ENCODE results near the gene FBXO27.

DNA sequence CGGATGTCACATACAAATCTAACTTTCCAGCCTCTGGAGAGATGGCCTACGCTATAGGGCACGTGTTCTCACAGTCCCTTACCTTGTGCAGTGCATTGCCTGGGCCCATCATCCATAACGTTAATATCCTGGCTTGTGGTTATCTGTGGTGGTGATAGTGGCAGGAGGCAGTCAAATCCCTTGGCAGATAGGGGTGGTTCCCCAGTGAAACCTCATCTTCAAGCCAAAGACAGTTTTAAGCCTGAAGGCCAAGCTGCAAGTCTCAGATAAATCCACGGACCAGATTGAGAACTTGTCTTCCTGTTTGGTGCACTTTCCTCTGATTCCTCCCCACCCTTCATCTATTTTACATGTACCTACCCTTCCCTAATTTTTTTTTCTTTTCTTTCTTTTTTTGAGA is 52.5 kb downstream of the FBXO27 start:
- TF ChIP-seq, protein P1, sequence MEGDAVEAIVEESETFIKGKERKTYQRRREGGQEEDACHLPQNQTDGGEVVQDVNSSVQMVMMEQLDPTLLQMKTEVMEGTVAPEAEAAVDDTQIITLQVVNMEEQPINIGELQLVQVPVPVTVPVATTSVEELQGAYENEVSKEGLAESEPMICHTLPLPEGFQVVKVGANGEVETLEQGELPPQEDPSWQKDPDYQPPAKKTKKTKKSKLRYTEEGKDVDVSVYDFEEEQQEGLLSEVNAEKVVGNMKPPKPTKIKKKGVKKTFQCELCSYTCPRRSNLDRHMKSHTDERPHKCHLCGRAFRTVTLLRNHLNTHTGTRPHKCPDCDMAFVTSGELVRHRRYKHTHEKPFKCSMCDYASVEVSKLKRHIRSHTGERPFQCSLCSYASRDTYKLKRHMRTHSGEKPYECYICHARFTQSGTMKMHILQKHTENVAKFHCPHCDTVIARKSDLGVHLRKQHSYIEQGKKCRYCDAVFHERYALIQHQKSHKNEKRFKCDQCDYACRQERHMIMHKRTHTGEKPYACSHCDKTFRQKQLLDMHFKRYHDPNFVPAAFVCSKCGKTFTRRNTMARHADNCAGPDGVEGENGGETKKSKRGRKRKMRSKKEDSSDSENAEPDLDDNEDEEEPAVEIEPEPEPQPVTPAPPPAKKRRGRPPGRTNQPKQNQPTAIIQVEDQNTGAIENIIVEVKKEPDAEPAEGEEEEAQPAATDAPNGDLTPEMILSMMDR (conservative IDR thresholded peaks at IDR 0.05) = no peak
- TF ChIP-seq EZH2 (IDR thresholded peaks at IDR 0.05; ENCODE audit: low read depth) = no peak

Data from PC-9 (cell line).